ENCODE measurements around the gene EPB41L4A. TPM values are rescaled to one million over a fixed set of nuclear protein-coding genes. Genes with fewer than 3 reads are reported as not detected.
A peak's percentile ranks its signal among the peaks of the same experiment; 100 is the strongest.

EPB41L4A gene
- total and polyA plus RNA-seq, 12 donors: 6.2 to 28.4 (median 17.5) TPM

DNA sequence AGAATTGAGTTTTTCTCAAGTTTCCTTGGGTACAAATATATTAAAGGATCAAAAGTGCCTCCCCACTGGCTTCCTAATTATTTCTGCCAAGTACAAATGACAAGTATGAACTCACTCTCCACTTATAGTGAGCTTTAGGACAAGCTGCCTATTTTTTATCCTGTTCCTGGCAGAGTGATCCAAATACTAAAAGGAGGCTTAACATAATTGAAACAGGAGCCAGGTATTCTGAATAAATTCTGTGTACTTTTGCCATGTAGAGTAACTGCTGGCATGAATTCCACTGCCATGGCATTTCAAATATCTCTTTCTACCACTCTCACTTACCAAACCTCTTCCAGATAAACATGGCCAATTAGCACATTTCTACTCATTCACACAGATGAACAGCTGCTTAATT is 171.1 kb downstream of the EPB41L4A start:
- H3K27me3 ChIP-seq: no peaks in the 10 kb centered on the region
- intact Hi-C loops (cut with DNase I): no loop called here
- H3K36me3 ChIP-seq: peaks cover 0 to 27% (median 0%) of the 10 kb centered on the region in 9 donors
- H3K4me3 ChIP-seq: no peak overlapping the region
- H3K4me1 ChIP-seq: peaks cover 0 to 17% (median 8%) of the 10 kb centered on the region in 9 donors
- H3K9me3 ChIP-seq: no peaks in the 10 kb centered on the region
- H3K27ac ChIP-seq: peak overlapping the region in 4 of 10 donors; percentile 1 to 40 (median 17)
- ATAC-seq (peak in 3 of 8 donors; percentile 24 to 80 (median 60)), DNase-seq (no peak)
- TF ChIP-seq, protein P1, sequence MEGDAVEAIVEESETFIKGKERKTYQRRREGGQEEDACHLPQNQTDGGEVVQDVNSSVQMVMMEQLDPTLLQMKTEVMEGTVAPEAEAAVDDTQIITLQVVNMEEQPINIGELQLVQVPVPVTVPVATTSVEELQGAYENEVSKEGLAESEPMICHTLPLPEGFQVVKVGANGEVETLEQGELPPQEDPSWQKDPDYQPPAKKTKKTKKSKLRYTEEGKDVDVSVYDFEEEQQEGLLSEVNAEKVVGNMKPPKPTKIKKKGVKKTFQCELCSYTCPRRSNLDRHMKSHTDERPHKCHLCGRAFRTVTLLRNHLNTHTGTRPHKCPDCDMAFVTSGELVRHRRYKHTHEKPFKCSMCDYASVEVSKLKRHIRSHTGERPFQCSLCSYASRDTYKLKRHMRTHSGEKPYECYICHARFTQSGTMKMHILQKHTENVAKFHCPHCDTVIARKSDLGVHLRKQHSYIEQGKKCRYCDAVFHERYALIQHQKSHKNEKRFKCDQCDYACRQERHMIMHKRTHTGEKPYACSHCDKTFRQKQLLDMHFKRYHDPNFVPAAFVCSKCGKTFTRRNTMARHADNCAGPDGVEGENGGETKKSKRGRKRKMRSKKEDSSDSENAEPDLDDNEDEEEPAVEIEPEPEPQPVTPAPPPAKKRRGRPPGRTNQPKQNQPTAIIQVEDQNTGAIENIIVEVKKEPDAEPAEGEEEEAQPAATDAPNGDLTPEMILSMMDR (IDR thresholded peaks at IDR 0.05): no peak

DNA sequence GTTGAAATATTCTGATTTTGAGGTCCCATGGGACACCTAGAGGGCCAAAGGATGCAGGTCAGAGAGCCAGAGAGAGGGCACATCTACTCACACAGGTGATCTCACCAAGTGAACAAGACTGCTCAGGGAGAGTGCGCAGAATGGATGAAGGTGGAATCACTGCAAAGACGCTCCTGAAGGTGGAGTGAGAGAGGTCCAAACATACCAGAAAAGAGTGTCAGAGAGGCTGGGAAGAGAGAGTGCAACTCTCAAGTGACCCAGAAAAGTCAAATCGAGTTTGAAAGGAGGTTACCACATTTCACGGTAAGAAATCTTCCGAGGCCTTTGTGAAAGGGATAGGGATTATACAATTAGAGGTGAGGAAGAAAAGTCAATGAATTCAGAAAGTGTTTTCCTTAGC is 173.4 kb downstream of the EPB41L4A start:
- DNase-seq (no peak), ATAC-seq (no peak)
- WGBS, 2 donors: 74 to 81% methylated on average over 5 of the region's 5 CpGs
- Histone ChIP-seq H3K9me3 (no peaks in the 10 kb centered on the region), H3K27me3 (no peaks in the 10 kb centered on the region), H3K4me3 (no peak overlapping the region), H3K4me1 (peaks cover 0 to 17% (median 7%) of the 10 kb centered on the region in 9 donors), H3K36me3 (peaks cover 0 to 36% (median 0%) of the 10 kb centered on the region in 9 donors), H3K27ac (no peak overlapping the region)
- TF ChIP-seq, protein P1 (IDR thresholded peaks at IDR 0.05): no peak
- intact Hi-C loops (cut with DNase I): no loop called here

DNA sequence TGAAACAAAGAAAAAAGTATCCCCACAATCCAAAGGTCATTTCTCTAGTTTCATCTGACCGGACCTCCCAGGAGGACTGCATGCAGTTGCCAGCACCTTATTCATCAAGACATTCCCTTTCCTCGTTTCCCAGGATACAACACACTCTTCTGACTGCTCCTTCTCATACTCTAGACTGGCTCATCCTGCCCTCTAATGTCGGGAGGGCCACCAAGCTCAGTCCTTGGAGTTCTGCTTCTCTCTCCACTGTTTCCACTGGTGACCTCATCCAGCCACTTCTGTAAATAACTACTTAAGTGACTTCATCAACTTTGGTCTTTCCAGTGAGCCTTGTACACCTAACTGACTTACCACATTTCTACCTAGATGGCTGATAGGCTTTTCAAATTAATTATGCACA is 179.1 kb downstream of the EPB41L4A start:
- peak in 4 of 8 donors; percentile 41 to 76 (median 58) for ATAC-seq
- H3K4me3 ChIP-seq: no peak overlapping the region
- no peaks in the 10 kb centered on the region for H3K9me3 ChIP-seq
- peaks cover 0 to 4% (median 0%) of the 10 kb centered on the region in 9 donors for H3K4me1 ChIP-seq
- TF ChIP-seq, protein P1 (IDR thresholded peaks at IDR 0.05): peak in 2 of 9 donors; percentile 9 to 11
- H3K36me3 ChIP-seq: peaks cover 0 to 51% (median 0%) of the 10 kb centered on the region in 9 donors
- H3K27me3 ChIP-seq: no peaks in the 10 kb centered on the region
- 58 to 65% methylated on average over 3 of the region's 3 CpGs for WGBS, 2 donors
- no peak for DNase-seq
- intact Hi-C loops (cut with DNase I): no loop called here
- no peak overlapping the region for H3K27ac ChIP-seq

DNA sequence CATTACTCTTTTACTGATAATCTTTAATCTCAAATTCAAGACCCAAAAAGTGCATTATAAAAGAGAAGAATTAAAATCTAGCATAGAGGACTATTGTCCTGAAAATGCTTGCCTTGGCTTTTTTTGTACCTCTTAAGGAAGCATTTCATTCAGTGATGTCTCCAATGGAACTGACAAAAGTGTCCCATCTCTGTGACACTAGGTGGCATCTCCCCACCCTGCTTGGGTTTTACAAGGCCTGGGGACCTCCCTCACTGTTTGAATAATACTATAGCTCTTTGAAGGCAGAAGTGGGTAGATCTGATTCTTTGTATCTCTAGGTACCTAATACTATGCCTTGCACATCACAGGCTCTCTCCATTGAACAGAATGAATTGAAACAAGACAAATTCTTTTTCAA is 180.6 kb downstream of the EPB41L4A start:
- Histone ChIP-seq H3K36me3 (peaks cover 0 to 50% (median 0%) of the 10 kb centered on the region in 9 donors), H3K4me1 (peaks cover 0 to 4% (median 0%) of the 10 kb centered on the region in 9 donors), H3K9me3 (no peaks in the 10 kb centered on the region), H3K4me3 (no peak overlapping the region), H3K27ac (no peak overlapping the region), H3K27me3 (no peaks in the 10 kb centered on the region)
- intact Hi-C loops (cut with DNase I): no loop called here
- peak in 4 of 8 donors; percentile 28 to 53 (median 37) for ATAC-seq
- TF ChIP-seq, protein P1 (IDR thresholded peaks at IDR 0.05): peak in 5 of 9 donors; percentile 16 to 45 (median 25)
- DNase-seq: no peak

Measured in heart right ventricle (tissue), 16 donors.